K562 (cell line): ENCODE data around the gene ERAS. TPM values are rescaled to one million over a fixed set of nuclear protein-coding genes. Genes with fewer than 3 reads are reported as not detected.

Experiments
- CHCHD3 ChIP-seq: fragments of 250-450 bp; sonication (Bioruptor Pico); IDR thresholded peaks from 2 replicates; pipeline ENCODE4 v2.1.2; 2022; ENCODE audit warnings: mild to moderate bottlenecking
- EGR1 ChIP-seq: fragments of 450-650 bp; conservative IDR thresholded peaks from 2 replicates; pipeline ENCODE4 v1.6.1; 2017; ENCODE audit warnings: mild to moderate bottlenecking
- FOS ChIP-seq: IDR thresholded peaks from 3 replicates; pipeline ENCODE4 v1.6.1; 2011; ENCODE audit not compliant: insufficient read length; ENCODE audit errors: extremely low read depth
- FOXK1 ChIP-seq: sonication (generic); formaldehyde crosslinking; IDR thresholded peaks from 2 replicates; pipeline ENCODE4 v1.8.0; 2022; ENCODE audit warnings: missing genetic modification reagents, mild to moderate bottlenecking, borderline replicate concordance
- KAT8 ChIP-seq: fragments of 450-650 bp; IDR thresholded peaks from 2 replicates; pipeline ENCODE4 v1.6.1; 2016; ENCODE audit warnings: low read depth, mild to moderate bottlenecking
- KLF1 ChIP-seq: fragments of 450-650 bp; IDR thresholded peaks from 2 replicates; pipeline ENCODE4 v1.6.1; 2016; ENCODE audit warnings: missing genetic modification characterization, missing compliant biosample characterization
- KLF13 ChIP-seq: fragments of 450-650 bp; IDR thresholded peaks from 2 replicates; pipeline ENCODE4 v1.6.1; 2016; ENCODE audit warnings: missing genetic modification characterization, low read depth, mild to moderate bottlenecking, missing compliant biosample characterization, moderate library complexity, borderline replicate concordance
- NCOA6 ChIP-seq: fragments of 450-650 bp; IDR thresholded peaks from 2 replicates; pipeline ENCODE4 v1.6.1; 2017; ENCODE audit warnings: mild to moderate bottlenecking
- POLR2A ChIP-seq: fragments of 450-650 bp; conservative IDR thresholded peaks from 2 replicates; pipeline ENCODE4 v1.6.1; 2016
- PRMT5 ChIP-seq: sonication (generic); formaldehyde crosslinking; IDR thresholded peaks from 2 replicates; pipeline ENCODE4 v1.5.0; 2020; ENCODE audit warnings: missing genetic modification reagents
- ZNF253 ChIP-seq: fragments of 250-450 bp; sonication (Bioruptor Pico); conservative IDR thresholded peaks from 2 replicates; pipeline ENCODE4 v1.6.1; 2021; ENCODE audit warnings: mild to moderate bottlenecking
- ZNF445 ChIP-seq: fragments of 250-450 bp; sonication (Bioruptor Pico); IDR thresholded peaks from 2 replicates; pipeline ENCODE4 v1.4.0; 2020; ENCODE audit warnings: low read depth, mild to moderate bottlenecking, moderate library complexity
- ZNF584 ChIP-seq: fragments of 200-800 bp; sonication (Bioruptor generic); IDR thresholded peaks from 2 replicates; pipeline ENCODE4 v1.6.1; 2016; ENCODE audit warnings: low read depth, mild to moderate bottlenecking, missing genetic modification characterization, missing compliant biosample characterization
- ZNF717 ChIP-seq: fragments of 250-450 bp; sonication (Bioruptor Pico); IDR thresholded peaks from 2 replicates; pipeline ENCODE4 v1.5.0; 2021
- ZNF77 ChIP-seq: fragments of 250-450 bp; sonication (Bioruptor Pico); IDR thresholded peaks from 2 replicates; pipeline ENCODE4 v1.5.0; 2020
- ZNF830 ChIP-seq: fragments of 250-450 bp; sonication (Bioruptor Pico); IDR thresholded peaks from 2 replicates; pipeline ENCODE4 v1.5.0; 2021; ENCODE audit warnings: mild to moderate bottlenecking
- polyA plus RNA-seq, 8 experiments: library from polyadenylated mRNA; depleted of rRNA in 4 of 8; stranded (reverse) in 5 of 8; unstranded in 3 of 8; fragments of >200 nt; fragmentation: Nextera tagmentation in 2 of 8; fragmentation: Illumina TruSeq in 1 of 8; extraction: Ambion mirVana in 2 of 8; extraction: Trizol in 1 of 8; gene quantifications; 2 replicates each; pipeline versions ENCODE4 v1.2.1 to v1.2.3, GENCODE V29; 2011 to 2014; ENCODE audit warnings: inconsistent platforms in 1 of 8, missing spikeins in 1 of 8
- total RNA-seq, 7 experiments: library from RNA; depleted of rRNA in 6 of 7; stranded (reverse); fragments of >200 nt in 6 of 7; fragmentation: Illumina TruSeq in 2 of 7; extraction: Trizol in 2 of 7; gene quantifications; 2 replicates each; pipeline versions ENCODE4 v1.2.1 to v1.2.3, GENCODE V29; 2011 to 2021; ENCODE audit warnings: low replicate concordance in 1 of 7
- TF ChIP-seq, protein P1 (sequence below): fragments of 450-650 bp; IDR thresholded peaks from 2 replicates; pipeline ENCODE4 v1.7.1; 2018; ENCODE audit warnings: mild to moderate bottlenecking, low read depth; ENCODE audit not compliant: partially characterized antibody
- TF ChIP-seq, protein P2 (sequence below): fragments of 250-450 bp; sonication (Bioruptor Pico); IDR thresholded peaks from 2 replicates; pipeline ENCODE4 v1.8.0; 2021; ENCODE audit warnings: moderate library complexity, mild to moderate bottlenecking, inconsistent platforms
- TF ChIP-seq, protein P3 (sequence below): fragments of 450-650 bp; IDR thresholded peaks from 2 replicates; pipeline ENCODE4 v1.6.1; 2017; ENCODE audit warnings: antibody characterized with exemption
- TF ChIP-seq, protein P4 (sequence below): fragments of 450-650 bp; formaldehyde crosslinking; IDR thresholded peaks from 2 replicates; pipeline ENCODE4 v1.4.0; 2020; ENCODE audit warnings: mild to moderate bottlenecking, mixed read lengths
- TF ChIP-seq, protein P5 (sequence below): fragments of 200-800 bp; sonication (Bioruptor generic); IDR thresholded peaks from 2 replicates; pipeline ENCODE4 v1.6.1; 2017; ENCODE audit warnings: missing genetic modification characterization, missing compliant biosample characterization
- TF ChIP-seq, protein P6 (sequence below): sonication (generic); formaldehyde crosslinking; IDR thresholded peaks from 2 replicates; pipeline ENCODE4 v1.8.0; 2022; ENCODE audit warnings: mild to moderate bottlenecking, missing genetic modification reagents

Gene ERAS
- total and polyA plus RNA-seq, 9 of the 15 experiments (the other 6 are each of a cell fraction or from before 2014, with no cell fraction given): 0.07 to 0.12 TPM; not detected in 7

DNA sequence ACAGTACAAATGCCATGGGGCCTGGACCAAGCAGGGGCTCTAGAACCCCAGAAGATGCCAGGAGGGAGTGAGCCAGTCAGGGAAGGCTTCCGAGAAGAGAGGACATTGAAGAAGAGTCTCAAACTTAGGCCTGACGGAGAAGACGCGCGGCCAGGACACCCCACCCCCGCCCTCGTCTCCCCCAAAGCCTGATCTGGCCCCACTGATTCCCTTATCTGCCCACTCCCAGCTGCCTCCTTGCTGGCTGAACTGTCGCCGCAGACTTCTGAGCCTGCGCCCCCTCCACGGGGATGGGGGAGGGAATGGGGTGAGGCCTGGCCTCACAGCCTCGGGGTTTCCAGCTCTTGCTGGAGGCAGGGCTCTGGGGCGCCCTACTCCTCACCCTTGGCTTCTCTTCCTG lies 43.5 kb upstream of the ERAS start (continued):
- TF ChIP-seq, protein P1, sequence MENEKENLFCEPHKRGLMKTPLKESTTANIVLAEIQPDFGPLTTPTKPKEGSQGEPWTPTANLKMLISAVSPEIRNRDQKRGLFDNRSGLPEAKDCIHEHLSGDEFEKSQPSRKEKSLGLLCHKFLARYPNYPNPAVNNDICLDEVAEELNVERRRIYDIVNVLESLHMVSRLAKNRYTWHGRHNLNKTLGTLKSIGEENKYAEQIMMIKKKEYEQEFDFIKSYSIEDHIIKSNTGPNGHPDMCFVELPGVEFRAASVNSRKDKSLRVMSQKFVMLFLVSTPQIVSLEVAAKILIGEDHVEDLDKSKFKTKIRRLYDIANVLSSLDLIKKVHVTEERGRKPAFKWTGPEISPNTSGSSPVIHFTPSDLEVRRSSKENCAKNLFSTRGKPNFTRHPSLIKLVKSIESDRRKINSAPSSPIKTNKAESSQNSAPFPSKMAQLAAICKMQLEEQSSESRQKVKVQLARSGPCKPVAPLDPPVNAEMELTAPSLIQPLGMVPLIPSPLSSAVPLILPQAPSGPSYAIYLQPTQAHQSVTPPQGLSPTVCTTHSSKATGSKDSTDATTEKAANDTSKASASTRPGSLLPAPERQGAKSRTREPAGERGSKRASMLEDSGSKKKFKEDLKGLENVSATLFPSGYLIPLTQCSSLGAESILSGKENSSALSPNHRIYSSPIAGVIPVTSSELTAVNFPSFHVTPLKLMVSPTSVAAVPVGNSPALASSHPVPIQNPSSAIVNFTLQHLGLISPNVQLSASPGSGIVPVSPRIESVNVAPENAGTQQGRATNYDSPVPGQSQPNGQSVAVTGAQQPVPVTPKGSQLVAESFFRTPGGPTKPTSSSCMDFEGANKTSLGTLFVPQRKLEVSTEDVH: no peak
- TF ChIP-seq, protein P2, sequence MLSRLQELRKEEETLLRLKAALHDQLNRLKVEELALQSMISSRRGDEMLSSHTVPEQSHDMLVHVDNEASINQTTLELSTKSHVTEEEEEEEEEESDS: no peak
- TF ChIP-seq NCOA6 (no peak), ZNF830 (CRISPR knock-in tag) (no peak), ZNF717 (no peak), KAT8 (no peak), ZNF445 (CRISPR knock-in tag) (no peak), KLF13 (tag) (0 out of 2 replicates have a peak, but pooled peaks have one; percentile 12), ZNF253 (CRISPR knock-in tag) (no peak), ZNF77 (CRISPR knock-in tag) (no peak), EGR1 (no peak), CHCHD3 (CRISPR knock-in tag) (no peak), KLF1 (tag) (no peak), POLR2A (no peak), PRMT5 (CRISPR knock-in tag) (no peak), FOXK1 (CRISPR knock-in tag) (no peak), ZNF584 (CRISPR knock-in tag) (0 out of 2 replicates have a peak, but pooled peaks have one; percentile 63), FOS (no peak)
- TF ChIP-seq, protein P3, sequence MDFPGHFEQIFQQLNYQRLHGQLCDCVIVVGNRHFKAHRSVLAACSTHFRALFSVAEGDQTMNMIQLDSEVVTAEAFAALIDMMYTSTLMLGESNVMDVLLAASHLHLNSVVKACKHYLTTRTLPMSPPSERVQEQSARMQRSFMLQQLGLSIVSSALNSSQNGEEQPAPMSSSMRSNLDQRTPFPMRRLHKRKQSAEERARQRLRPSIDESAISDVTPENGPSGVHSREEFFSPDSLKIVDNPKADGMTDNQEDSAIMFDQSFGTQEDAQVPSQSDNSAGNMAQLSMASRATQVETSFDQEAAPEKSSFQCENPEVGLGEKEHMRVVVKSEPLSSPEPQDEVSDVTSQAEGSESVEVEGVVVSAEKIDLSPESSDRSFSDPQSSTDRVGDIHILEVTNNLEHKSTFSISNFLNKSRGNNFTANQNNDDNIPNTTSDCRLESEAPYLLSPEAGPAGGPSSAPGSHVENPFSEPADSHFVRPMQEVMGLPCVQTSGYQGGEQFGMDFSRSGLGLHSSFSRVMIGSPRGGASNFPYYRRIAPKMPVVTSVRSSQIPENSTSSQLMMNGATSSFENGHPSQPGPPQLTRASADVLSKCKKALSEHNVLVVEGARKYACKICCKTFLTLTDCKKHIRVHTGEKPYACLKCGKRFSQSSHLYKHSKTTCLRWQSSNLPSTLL: no peak
- TF ChIP-seq, protein P4, sequence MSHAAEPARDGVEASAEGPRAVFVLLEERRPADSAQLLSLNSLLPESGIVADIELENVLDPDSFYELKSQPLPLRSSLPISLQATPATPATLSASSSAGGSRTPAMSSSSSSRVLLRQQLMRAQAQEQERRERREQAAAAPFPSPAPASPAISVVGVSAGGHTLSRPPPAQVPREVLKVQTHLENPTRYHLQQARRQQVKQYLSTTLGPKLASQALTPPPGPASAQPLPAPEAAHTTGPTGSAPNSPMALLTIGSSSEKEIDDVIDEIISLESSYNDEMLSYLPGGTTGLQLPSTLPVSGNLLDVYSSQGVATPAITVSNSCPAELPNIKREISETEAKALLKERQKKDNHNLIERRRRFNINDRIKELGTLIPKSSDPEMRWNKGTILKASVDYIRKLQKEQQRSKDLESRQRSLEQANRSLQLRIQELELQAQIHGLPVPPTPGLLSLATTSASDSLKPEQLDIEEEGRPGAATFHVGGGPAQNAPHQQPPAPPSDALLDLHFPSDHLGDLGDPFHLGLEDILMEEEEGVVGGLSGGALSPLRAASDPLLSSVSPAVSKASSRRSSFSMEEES (CRISPR knock-in tag): no peak
- TF ChIP-seq, protein P5, sequence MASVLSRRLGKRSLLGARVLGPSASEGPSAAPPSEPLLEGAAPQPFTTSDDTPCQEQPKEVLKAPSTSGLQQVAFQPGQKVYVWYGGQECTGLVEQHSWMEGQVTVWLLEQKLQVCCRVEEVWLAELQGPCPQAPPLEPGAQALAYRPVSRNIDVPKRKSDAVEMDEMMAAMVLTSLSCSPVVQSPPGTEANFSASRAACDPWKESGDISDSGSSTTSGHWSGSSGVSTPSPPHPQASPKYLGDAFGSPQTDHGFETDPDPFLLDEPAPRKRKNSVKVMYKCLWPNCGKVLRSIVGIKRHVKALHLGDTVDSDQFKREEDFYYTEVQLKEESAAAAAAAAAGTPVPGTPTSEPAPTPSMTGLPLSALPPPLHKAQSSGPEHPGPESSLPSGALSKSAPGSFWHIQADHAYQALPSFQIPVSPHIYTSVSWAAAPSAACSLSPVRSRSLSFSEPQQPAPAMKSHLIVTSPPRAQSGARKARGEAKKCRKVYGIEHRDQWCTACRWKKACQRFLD (CRISPR knock-in tag): peak; percentile 79; the same call in 1 of the 2 replicates
- TF ChIP-seq, protein P6, sequence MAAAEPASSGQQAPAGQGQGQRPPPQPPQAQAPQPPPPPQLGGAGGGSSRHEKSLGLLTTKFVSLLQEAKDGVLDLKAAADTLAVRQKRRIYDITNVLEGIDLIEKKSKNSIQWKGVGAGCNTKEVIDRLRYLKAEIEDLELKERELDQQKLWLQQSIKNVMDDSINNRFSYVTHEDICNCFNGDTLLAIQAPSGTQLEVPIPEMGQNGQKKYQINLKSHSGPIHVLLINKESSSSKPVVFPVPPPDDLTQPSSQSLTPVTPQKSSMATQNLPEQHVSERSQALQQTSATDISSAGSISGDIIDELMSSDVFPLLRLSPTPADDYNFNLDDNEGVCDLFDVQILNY (CRISPR knock-in tag): no peak
